K562 (cell line): ENCODE data around the gene CCNQ. TPM values are rescaled to one million over a fixed set of nuclear protein-coding genes. Genes with fewer than 3 reads are reported as not detected.
"Not testable (repeated sequence)": the region's sequence is repeated elsewhere in the genome, so short reads cannot be mapped to it uniquely, and the experiment has no call there.

ENCODE experiments used
- ATAC-seq: fragments of 200-7000 bp; cut with Tn5 transposase; 3 replicates; pipeline ENCODE4 v1.9.1; 2020; ENCODE audit warnings: moderate library complexity
- BruUV-seq: library from RNA; stranded (reverse); fragments of 400-500 nt; replicated peaks from 2 replicates; lab custom pipeline; 2021; lab: Mats Ljungman, UMichigan
- CTCF ChIA-PET: fragments of 300-600 bp; formaldehyde crosslinking; extraction: SDS; loops from one replicate; lab custom pipeline; 2021; ENCODE audit warnings: low intra/inter-chr PET ratio; lab: Yijun Ruan, JAX
- POLR2A ChIA-PET: fragments of 300-600, 350-650 bp; sonication (Branson Sonifier 250); formaldehyde crosslinking; extraction: SDS; loops from one replicate; lab custom pipeline; 2021; ENCODE audit warnings: antibody characterized with exemption, inconsistent platforms; lab: Yijun Ruan, JAX
- DNase-seq, 4 experiments: peaks; one replicate each; pipeline versions ENCODE4 v3.0.0 to v3.0.0-alpha.2; 2011 to 2018; ENCODE audit warnings: low spot score in 3 of 4, mixed read lengths in 3 of 4; ENCODE audit errors: extremely low read depth in 1 of 4
- FAIRE-seq: peaks from 2 replicates; lab custom pipeline; 2011; peaks lifted over from hg19 to GRCh38; lab: Jason Lieb, UNC
- H2AFZ ChIP-seq: 2 replicates; pipeline ENCODE4 v1.6.0; 2011; ENCODE audit warnings: low read depth, low read length, control low read depth, inconsistent platforms
- H3K27ac ChIP-seq: fragments of 200-600 bp; 3 replicates; pipeline ENCODE4 v1.8.0; 2011; ENCODE audit warnings: low read depth, mild to moderate bottlenecking, control low read depth, inconsistent platforms, low read length, moderate library complexity, mixed read lengths; ENCODE audit errors: extremely low read depth
- H3K27me3 ChIP-seq, 2 experiments: fragments of 300-600 bp in 1 of 2; 2 replicates in 1 of 2; 3 replicates in 1 of 2; pipeline versions ENCODE4 v1.6.0 to v1.8.0; 2011; ENCODE audit warnings: inconsistent platforms in 2 of 2, low read length in 2 of 2, mild to moderate bottlenecking in 1 of 2, mixed read lengths in 1 of 2, moderate library complexity in 1 of 2; ENCODE audit not compliant: control insufficient read depth in 2 of 2, insufficient read depth in 2 of 2
- H3K36me3 ChIP-seq: fragments of 300-600 bp; 3 replicates; pipeline ENCODE4 v1.8.0; 2011; ENCODE audit warnings: mild to moderate bottlenecking, low read length, inconsistent platforms; ENCODE audit not compliant: control insufficient read depth, insufficient read depth
- H3K4me1 ChIP-seq, 2 experiments: fragments of 200-600 bp in 1 of 2; replicated peaks in 1 of 2; 2 replicates in 1 of 2; 3 replicates in 1 of 2; pipeline versions ENCODE4 v1.5.1 to v1.8.0; 2011; ENCODE audit warnings: inconsistent platforms in 2 of 2, low read length in 2 of 2, mild to moderate bottlenecking in 1 of 2, mixed read lengths in 1 of 2, moderate library complexity in 1 of 2; ENCODE audit not compliant: control insufficient read depth in 2 of 2, insufficient read depth in 2 of 2
- H3K4me2 ChIP-seq: 2 replicates; pipeline ENCODE4 v1.6.1; 2011; ENCODE audit warnings: low read length, control low read depth, inconsistent platforms, mixed read lengths; ENCODE audit not compliant: insufficient read depth
- H3K4me3 ChIP-seq: fragments of 200-600 bp; sonication (generic), shearing (Covaris generic); 2 replicates; pipeline ENCODE4 v1.5.1; 2016; ENCODE audit warnings: control low read depth, inconsistent platforms
- H3K79me2 ChIP-seq: fragments of 200-600 bp; 3 replicates; pipeline ENCODE4 v1.8.0; 2011; ENCODE audit warnings: low read length, inconsistent platforms; ENCODE audit not compliant: control insufficient read depth, insufficient read depth
- H3K9ac ChIP-seq, 2 experiments: 2 replicates each; pipeline versions ENCODE4 v1.6.0 to v1.6.1; 2011; ENCODE audit warnings: low read depth in 2 of 2, low read length in 2 of 2, control low read depth in 1 of 2, inconsistent platforms in 1 of 2, mild to moderate bottlenecking in 1 of 2, mixed read lengths in 1 of 2; ENCODE audit not compliant: insufficient read depth in 1 of 2
- H3K9me1 ChIP-seq: one replicate; pipeline ENCODE4 v1.6.0; 2011; ENCODE audit warnings: inconsistent platforms, mild to moderate bottlenecking, low read length, moderate library complexity; ENCODE audit not compliant: control insufficient read depth, insufficient read depth
- H3K9me3 ChIP-seq: replicated peaks from 2 replicates; pipeline ENCODE4 v1.5.1; 2011; ENCODE audit warnings: low read depth, low read length, inconsistent platforms; ENCODE audit not compliant: control insufficient read depth, insufficient read depth
- H4K20me1 ChIP-seq: replicated peaks from 2 replicates; pipeline ENCODE4 v1.6.1; 2011; ENCODE audit warnings: low read length, inconsistent platforms, mixed read lengths; ENCODE audit not compliant: control insufficient read depth, insufficient read depth
- FOXP4 ChIP-seq: sonication (generic); formaldehyde crosslinking; IDR thresholded peaks from 2 replicates; pipeline ENCODE4 v1.8.0; 2022; ENCODE audit warnings: mild to moderate bottlenecking, missing genetic modification reagents, borderline replicate concordance
- HOXB6 ChIP-seq: fragments of 250-450 bp; sonication (Bioruptor Pico); IDR thresholded peaks from 2 replicates; pipeline ENCODE4 v1.5.1; 2022; ENCODE audit warnings: mild to moderate bottlenecking, borderline replicate concordance
- MBD2 ChIP-seq: sonication (generic); IDR thresholded peaks from 2 replicates; pipeline ENCODE4 v1.6.1; 2016; ENCODE audit warnings: low read depth, borderline replicate concordance
- NCOA2 ChIP-seq, 2 experiments: fragments of 450-650 bp; IDR thresholded peaks; 2 replicates each; pipeline ENCODE4 v1.6.1; 2018; ENCODE audit warnings: mild to moderate bottlenecking in 2 of 2, moderate library complexity in 1 of 2; ENCODE audit not compliant: partially characterized antibody in 2 of 2
- PHB2 ChIP-seq: fragments of 450-650 bp; IDR thresholded peaks from 2 replicates; pipeline ENCODE4 v1.6.1; 2017; ENCODE audit warnings: low read depth
- TEAD1 ChIP-seq, 2 experiments: fragments of 450-650 bp in 1 of 2; sonication (generic) in 1 of 2; formaldehyde crosslinking; IDR thresholded peaks; 2 replicates each; pipeline versions ENCODE4 v1.4.0 to v1.8.0; 2020 to 2022; ENCODE audit warnings: mild to moderate bottlenecking in 2 of 2, missing genetic modification reagents in 1 of 2
- XRCC3 ChIP-seq: fragments of 450-650 bp; IDR thresholded peaks from 2 replicates; pipeline ENCODE4 v1.6.1; 2017; ENCODE audit warnings: mild to moderate bottlenecking, moderate library complexity
- ZNF24 ChIP-seq: fragments of 450-650 bp; IDR thresholded peaks from 2 replicates; pipeline ENCODE4 v1.6.1; 2016
- ZNF639 ChIP-seq, 2 experiments: fragments of 200-800 bp in 1 of 2; sonication (Bioruptor generic) in 1 of 2; sonication (generic) in 1 of 2; formaldehyde crosslinking in 1 of 2; IDR thresholded peaks in 1 of 2; conservative IDR thresholded peaks in 1 of 2; 2 replicates each; pipeline versions ENCODE4 v1.5.0 to v1.6.1; 2016 to 2020; ENCODE audit warnings: missing compliant biosample characterization in 1 of 2, missing genetic modification characterization in 1 of 2, missing genetic modification reagents in 1 of 2
- ZNF668 ChIP-seq: fragments of 250-450 bp; sonication (Bioruptor Pico); IDR thresholded peaks from 2 replicates; pipeline ENCODE4 v1.8.0; 2022; ENCODE audit warnings: mild to moderate bottlenecking, inconsistent platforms
- WGBS: fragments of 100-300 bp; shearing (Covaris generic); methylation state at CpG from one replicate; pipeline ENCODE4 v1.1.6; 2016; ENCODE audit warnings: low coverage, mixed read lengths; ENCODE audit not compliant: insufficient coverage; ENCODE audit errors: missing lambda C conversion rate; 5-methylcytosine and 5-hydroxymethylcytosine counted together
- in situ Hi-C: fragments of 300-500 bp; cut with MboI; formaldehyde crosslinking; loops from 4 replicates; pipeline ENCODE4 v1.15.0; 2018; ENCODE audit warnings: inconsistent platforms, mixed read lengths
- intact Hi-C: fragments of 100-400 bp; cut with micrococcal nuclease; formaldehyde crosslinking; loops from 2 replicates; pipeline ENCODE4 v1.14.2; 2022
- polyA plus RNA-seq, 8 experiments: library from polyadenylated mRNA; depleted of rRNA in 4 of 8; stranded (reverse) in 5 of 8; unstranded in 3 of 8; fragments of >200 nt; fragmentation: Nextera tagmentation in 2 of 8; fragmentation: Illumina TruSeq in 1 of 8; extraction: Ambion mirVana in 2 of 8; extraction: Trizol in 1 of 8; gene quantifications; 2 replicates each; pipeline versions ENCODE4 v1.2.1 to v1.2.3, GENCODE V29; 2011 to 2014; ENCODE audit warnings: inconsistent platforms in 1 of 8, missing spikeins in 1 of 8
- total RNA-seq, 7 experiments: library from RNA; depleted of rRNA in 6 of 7; stranded (reverse); fragments of >200 nt in 6 of 7; fragmentation: Illumina TruSeq in 2 of 7; extraction: Trizol in 2 of 7; gene quantifications; 2 replicates each; pipeline versions ENCODE4 v1.2.1 to v1.2.3, GENCODE V29; 2011 to 2021; ENCODE audit warnings: low replicate concordance in 1 of 7

The CCNQ gene
- total and polyA plus RNA-seq, 9 of the 15 experiments (the other 6 are each of a cell fraction or from before 2014, with no cell fraction given) = 0.92 to 53.8 (median 25.3) TPM

- ChIA-PET POLR2A (no interaction called here), CTCF (interaction anchor here (0.7 kb wide), 1 partner anchor 52 kb away, joined by 3 read pairs; no protein-coding TSS in a partner anchor)
- H4K20me1 ChIP-seq = no peaks in the 10 kb centered on the region
- H3K9me1 ChIP-seq = no peaks in the 10 kb centered on the region
- ATAC-seq (no peak), FAIRE-seq (no peak), DNase-seq (no peak)
- H3K9me3 ChIP-seq = no peaks in the 10 kb centered on the region
- peaks cover 0 to 25% of the 10 kb centered on the region in 2 experiments; a peak in 2 of 5 replicates for H3K4me1 ChIP-seq
- H3K27me3 ChIP-seq = peaks cover 20 to 35% of the 10 kb centered on the region in 2 experiments; a peak in 4 of 5 replicates
- H3K4me3 ChIP-seq = no peak overlapping the region
- WGBS = 5% methylated on average over 20 of the region's 23 CpGs
- no TSS peak for BruUV-seq
- no peaks in the 10 kb centered on the region for H3K79me2 ChIP-seq
- H3K36me3 ChIP-seq = no peaks in the 10 kb centered on the region
- H3K4me2 ChIP-seq = no peak overlapping the region
- intact Hi-C loops = loop anchor here (5.0 kb wide), 1 partner anchor 54 kb away; no protein-coding TSS in a partner anchor
- H3K27ac ChIP-seq = no peak overlapping the region
- H3K9ac ChIP-seq = peak overlapping the region in 1 of 2 experiments; percentile 52; a peak in 1 of 4 replicates
- no peak for TF ChIP-seq HOXB6 (CRISPR knock-in tag)
- no peak for TF ChIP-seq TEAD1 (CRISPR knock-in tag; IDR thresholded peaks at IDR 0.05)
- no peak for TF ChIP-seq NCOA2 (IDR thresholded peaks at IDR 0.05; ENCODE audit: partially characterized antibody in 2 of 2)
- TF ChIP-seq ZNF668 (CRISPR knock-in tag) = no peak
- no peak for TF ChIP-seq MBD2
- TF ChIP-seq XRCC3 = no peak
- TF ChIP-seq PHB2 = no peak
- TF ChIP-seq ZNF24 = no peak
- no peak for TF ChIP-seq ZNF639 (CRISPR knock-in tag; conservative IDR thresholded peaks at IDR 0.05 in 1 of 2, IDR thresholded peaks at IDR 0.05 in 1 of 2)
- no peak for TF ChIP-seq FOXP4 (CRISPR knock-in tag)
- in situ Hi-C loops = no loop called here
- H2AFZ ChIP-seq = no peak overlapping the region
Observed at GRCh38 chrX:153606503-153606902, 7.6 kb upstream of the CCNQ start.

- DNase-seq, H3K4me2 ChIP-seq, H2AFZ ChIP-seq, H3K79me2 ChIP-seq, H3K9ac ChIP-seq, H3K36me3 ChIP-seq, H3K9me1 ChIP-seq, in situ Hi-C loops, H3K27ac ChIP-seq, CTCF ChIA-PET, BruUV-seq, FAIRE-seq, H3K9me3 ChIP-seq, ATAC-seq, H3K4me3 ChIP-seq, H4K20me1 ChIP-seq: not testable (repeated sequence)
- intact Hi-C loops = loop anchor here (5.0 kb wide), 1 partner anchor 53 kb away; no protein-coding TSS in a partner anchor
- peaks cover 0 to 17% of the 10 kb centered on the region in 2 experiments; a peak in 3 of 5 replicates for H3K4me1 ChIP-seq
- WGBS = 6% methylated on average over 16 of the region's 18 CpGs
- H3K27me3 ChIP-seq = peaks cover 20 to 31% of the 10 kb centered on the region in 2 experiments; a peak in 4 of 5 replicates
- POLR2A ChIA-PET = interaction anchor here (0.5 to 0.7 kb wide), 2 partner anchors 88 to 1416 kb away, joined by 3 read pairs; no protein-coding TSS in a partner anchor
Observed at GRCh38 chrX:153604666-153605380, 5.9 kb upstream of the CCNQ start.
